B cell (primary cell): ENCODE data around the gene KIF22. TPM values are rescaled to one million over a fixed set of nuclear protein-coding genes. Genes with fewer than 3 reads are reported as not detected.

Experiments used
- ATAC-seq: fragments of 200-7000 bp; cut with Tn5 transposase; one replicate; pipeline ENCODE4 v1.10.0; 2021; ENCODE audit warnings: low read depth, mild to moderate bottlenecking, moderate number of reproducible peaks, moderate library complexity
- CTCF ChIA-PET: fragments of 350-600 bp; sonication (Branson Sonifier 250); formaldehyde crosslinking; loops from one replicate; lab custom pipeline; 2021; ENCODE audit warnings: antibody characterized with exemption, inconsistent platforms; lab: Charles Lee
- POLR2A ChIA-PET: fragments of 350-600 bp; sonication (Branson Sonifier 250); formaldehyde crosslinking; loops from one replicate; lab custom pipeline; 2021; ENCODE audit warnings: antibody characterized with exemption; lab: Charles Lee
- DNase-seq: peaks from one replicate; pipeline ENCODE4 v3.0.0; 2013
- H2AFZ ChIP-seq: 2 replicates; pipeline ENCODE4 v1.6.1; 2012; ENCODE audit warnings: mild to moderate bottlenecking, low read depth, low read length; ENCODE audit not compliant: insufficient read depth, poor library complexity, severe bottlenecking
- H3K27ac ChIP-seq, 2 donors: 1 replicate in 1 of 2; 2 replicates in 1 of 2; pipeline ENCODE4 v1.5.1; 2012 to 2013; ENCODE audit warnings: low read length in 2 of 2, mild to moderate bottlenecking in 2 of 2, moderate library complexity in 1 of 2
- H3K27me3 ChIP-seq, 4 experiments: fragments of 200-600 bp in 1 of 4; sonication (generic) in 1 of 4; replicated peaks in 1 of 4; 1 replicate in 2 of 4; 2 replicates in 2 of 4; pipeline versions ENCODE4 v1.6.1 to v1.7.0; 2013 to 2016; ENCODE audit warnings: low read length in 3 of 4, mild to moderate bottlenecking in 2 of 4, mixed read lengths in 1 of 4, moderate library complexity in 1 of 4; ENCODE audit not compliant: insufficient read depth in 4 of 4, control insufficient read depth in 3 of 4; ENCODE audit errors: control extremely low read depth in 1 of 4
- H3K36me3 ChIP-seq, 2 experiments: replicated peaks in 1 of 2; 1 replicate in 1 of 2; 2 replicates in 1 of 2; pipeline versions ENCODE4 v1.6.1 to v1.7.1; 2013; ENCODE audit warnings: low read length in 1 of 2; ENCODE audit not compliant: insufficient read depth in 2 of 2, control insufficient read depth in 1 of 2; ENCODE audit errors: control extremely low read depth in 1 of 2, extremely low read depth in 1 of 2
- H3K4me1 ChIP-seq, 2 donors: fragments of 200-600 bp in 1 of 2; sonication (generic) in 1 of 2; 1 replicate in 1 of 2; 2 replicates in 1 of 2; pipeline versions ENCODE4 v1.5.1 to v1.6.1; 2013 to 2017; ENCODE audit warnings: low read length in 2 of 2; ENCODE audit not compliant: control insufficient read depth in 2 of 2, insufficient read depth in 2 of 2
- H3K4me2 ChIP-seq: replicated peaks from 2 replicates; pipeline ENCODE3; 2012; ENCODE audit warnings: mild to moderate bottlenecking, low read depth, low read length; ENCODE audit not compliant: poor library complexity, severe bottlenecking
- H3K4me3 ChIP-seq, 5 experiments: fragments of 200-600 bp in 1 of 5; sonication (generic) in 1 of 5; 1 replicate in 3 of 5; 2 replicates in 2 of 5; pipeline versions ENCODE4 v1.5.1 to v1.7.0; 2011 to 2016; ENCODE audit warnings: low read length in 4 of 5, mild to moderate bottlenecking in 4 of 5, low read depth in 2 of 5, control low read depth in 1 of 5, moderate library complexity in 1 of 5; ENCODE audit not compliant: insufficient read depth in 1 of 5; ENCODE audit errors: control extremely low read depth in 1 of 5, extremely low read depth in 1 of 5
- H3K79me2 ChIP-seq: fragments of 200-600 bp; sonication (generic); one replicate; pipeline ENCODE4 v1.6.0; 2016; ENCODE audit warnings: low read length; ENCODE audit not compliant: control insufficient read depth, insufficient read depth
- H3K9ac ChIP-seq: fragments of 200-600 bp; sonication (generic); 2 replicates; pipeline ENCODE4 v1.6.1; 2017; ENCODE audit warnings: mild to moderate bottlenecking, low read length, moderate library complexity
- H3K9me3 ChIP-seq, 3 donors: one replicate each; pipeline versions ENCODE4 v1.6.1 to v1.7.1; 2013; ENCODE audit warnings: low read length in 2 of 3; ENCODE audit not compliant: control insufficient read depth in 2 of 3, insufficient read depth in 1 of 3; ENCODE audit errors: control extremely low read depth in 1 of 3
- H4K20me1 ChIP-seq: 2 replicates; pipeline ENCODE4 v1.6.0; 2012; ENCODE audit warnings: mild to moderate bottlenecking, low read length; ENCODE audit not compliant: insufficient read depth, control insufficient read depth, poor library complexity, severe bottlenecking
- H3K27ac Mint-ChIP-seq: one replicate; pipeline ENCODE4 v1.8.0; 2021; ENCODE audit warnings: mixed read lengths
- H3K27me3 Mint-ChIP-seq: one replicate; pipeline ENCODE4 v1.8.0; 2021; ENCODE audit warnings: mixed read lengths
- H3K4me1 Mint-ChIP-seq: one replicate; pipeline ENCODE4 v1.8.0; 2021; ENCODE audit warnings: mixed read lengths
- H3K4me3 Mint-ChIP-seq: one replicate; pipeline ENCODE4 v1.8.0; 2021; ENCODE audit warnings: mixed read lengths
- H3K9me3 Mint-ChIP-seq: one replicate; pipeline ENCODE4 v1.8.0; 2022; ENCODE audit warnings: mixed read lengths; ENCODE audit not compliant: insufficient read depth
- CTCF ChIP-seq: fragments of 200-600 bp; IDR thresholded peaks from one replicate; pipeline ENCODE4 v1.8.0; 2022; ENCODE audit warnings: antibody characterized with exemption, mild to moderate bottlenecking
- EZH2 ChIP-seq: IDR thresholded peaks from 2 replicates; pipeline ENCODE4 v1.6.1; 2012; ENCODE audit warnings: borderline replicate concordance, low read depth, mild to moderate bottlenecking, moderate library complexity, low read length; ENCODE audit not compliant: insufficient read depth, poor library complexity, severe bottlenecking
- WGBS: methylation state at CpG from one replicate; pipeline ENCODE4 v1.1.5; 2013; ENCODE audit warnings: missing lambda C conversion rate; ENCODE audit not compliant: insufficient coverage; 5-methylcytosine and 5-hydroxymethylcytosine counted together
- intact Hi-C: fragments of 100-400 bp; cut with micrococcal nuclease; formaldehyde crosslinking; loops from one replicate; pipeline ENCODE4 v1.10.0; 2022
- polyA plus RNA-seq: library from polyadenylated mRNA; depleted of rRNA; stranded (reverse); fragments of >200 nt; gene quantifications from 2 replicates; pipeline ENCODE4 v1.2.3, GENCODE V29; 2012
- total RNA-seq, 2 donors: library from RNA; stranded (reverse); fragments of 120-200 nt in 1 of 2; gene quantifications; 1 replicate in 1 of 2; 2 replicates in 1 of 2; pipeline versions ENCODE4 v1.2.3 to v1.2.4, GENCODE V29; 2013 to 2022

KIF22 gene
- total and polyA plus RNA-seq, 2 donors (not counting 1 experiment from before 2014, with no cell fraction given) = 53.9 to 57.2 TPM

DNA sequence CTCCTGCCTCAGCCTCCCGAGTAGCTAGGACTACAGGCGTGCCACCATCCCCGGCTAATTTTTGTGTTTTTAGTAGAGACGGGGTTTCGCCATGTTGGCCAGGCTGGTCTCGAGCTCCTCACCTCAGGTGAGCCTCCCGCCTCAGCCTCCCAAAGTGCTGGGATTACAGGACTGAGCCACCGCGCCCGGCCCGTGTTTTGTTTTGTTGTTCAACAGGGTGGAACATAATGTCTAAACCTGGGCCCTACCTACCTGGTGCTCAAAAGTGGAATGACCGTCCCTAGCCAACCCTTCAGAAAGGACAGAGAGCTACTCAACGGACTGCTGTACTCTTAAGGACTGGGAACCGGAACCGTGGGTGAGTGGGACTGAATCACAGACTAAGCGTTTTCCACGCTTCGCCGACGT lies 772 bp upstream of the KIF22 start:
- POLR2A ChIA-PET = interaction anchor here (0.6 to 2.5 kb wide), 14 partner anchors 15 to 1444 kb away, joined by 3 to 24 read pairs (median 5); partner anchors contain the start of genes C16orf54, MAZ, PAGR1 and PRRT2
- peaks cover 23 to 40% of the 10 kb centered on the region in 2 donors for H3K4me1 ChIP-seq

More for the DNA sequence above, 772 bp upstream of the KIF22 start:
- CTCF ChIA-PET = interaction anchor here (0.6 to 3.8 kb wide), 22 partner anchors 9 to 89 kb away, joined by 3 to 25 read pairs (median 6); partner anchors contain the start of genes MAZ, MVP and PAGR1
- Histone ChIP-seq H3K27me3 (no peaks in the 10 kb centered on the region), H3K27ac (peak overlapping the region; percentile 74 to 75), H2AFZ (peak overlapping the region; percentile 89), H3K4me3 (peak overlapping the region; percentile 54 to 78 (median 65)), H3K4me2 (peak overlapping the region; percentile 98), H3K36me3 (no peaks in the 10 kb centered on the region), H3K79me2 (peaks cover 41% of the 10 kb centered on the region), H3K9ac (peak overlapping the region; percentile 66), H3K9me3 (no peaks in the 10 kb centered on the region), H4K20me1 (no peaks in the 10 kb centered on the region)
- Mint-ChIP-seq H3K9me3 (no peaks in the 10 kb centered on the region), H3K27ac (peak overlapping the region; percentile 99), H3K4me3 (peak overlapping the region; percentile 99), H3K27me3 (no peaks in the 10 kb centered on the region), H3K4me1 (peaks cover 40% of the 10 kb centered on the region)
- DNase-seq (no peak), ATAC-seq (no peak)
- intact Hi-C loops = loop anchor here (1.0 to 5.0 kb wide), 7 partner anchors 16 to 207 kb away; partner anchors contain the start of genes CDIPT, INO80E, PAGR1 and TAOK2
- 78% methylated on average over 20 of the region's 20 CpGs for WGBS
- no peak for TF ChIP-seq EZH2
- no peak for TF ChIP-seq CTCF
